Vagina (tissue), 2 donors: ENCODE data around the gene ZNRF2.

Experiments
- CTCF ChIP-seq, 3 experiments: fragments of 450-650 bp in 2 of 3; fragments of 200-600 bp in 1 of 3; sonication (generic) in 1 of 3; IDR thresholded peaks; one replicate each; pipeline ENCODE4 v1.5.1; 2017 to 2019; ENCODE audit warnings: antibody characterized with exemption in 3 of 3, mild to moderate bottlenecking in 2 of 3, moderate library complexity in 2 of 3
- POLR2A ChIP-seq, 2 donors: fragments of 450-650 bp; IDR thresholded peaks; one replicate each; pipeline ENCODE4 v1.6.1; 2017; ENCODE audit warnings: antibody characterized with exemption in 2 of 2, mild to moderate bottlenecking in 2 of 2, moderate library complexity in 2 of 2
- POLR2AphosphoS5 ChIP-seq, 2 donors: sonication (generic); formaldehyde crosslinking; IDR thresholded peaks; one replicate each; pipeline ENCODE4 v1.9.0; 2017; ENCODE audit warnings: antibody characterized with exemption in 2 of 2, mild to moderate bottlenecking in 2 of 2, low read depth in 1 of 2; ENCODE audit not compliant: insufficient read depth in 1 of 2

- TF ChIP-seq CTCF (IDR thresholded peaks at IDR 0.05), result no peak
- TF ChIP-seq POLR2AphosphoS5 (IDR thresholded peaks at IDR 0.05; ENCODE audit: insufficient read depth in 1 of 2, low read depth in 1 of 2), result no peak
- no peak for TF ChIP-seq POLR2A (IDR thresholded peaks at IDR 0.05)
These were observed 46.0 kb downstream of the ZNRF2 start for GRCh38 chr7:30330134-30331111.
